NCI-H2196 treated with DMSO at 0.1 percent for 48 hours (cell line): ENCODE data around the gene TRPM5.
A peak's percentile ranks its signal among the peaks of the same experiment; 100 is the strongest.

Source experiments
- DNase-seq: peaks from one replicate; lab custom pipeline; 2025; ENCODE audit not compliant: unreplicated experiment; lab: John Stamatoyannopoulos, UW

The TRPM5 gene

GRCh38 chr11:2406878-2407410 lies 37.4 kb downstream of the TRPM5 start:
- DNase-seq, result no peak

DNA sequence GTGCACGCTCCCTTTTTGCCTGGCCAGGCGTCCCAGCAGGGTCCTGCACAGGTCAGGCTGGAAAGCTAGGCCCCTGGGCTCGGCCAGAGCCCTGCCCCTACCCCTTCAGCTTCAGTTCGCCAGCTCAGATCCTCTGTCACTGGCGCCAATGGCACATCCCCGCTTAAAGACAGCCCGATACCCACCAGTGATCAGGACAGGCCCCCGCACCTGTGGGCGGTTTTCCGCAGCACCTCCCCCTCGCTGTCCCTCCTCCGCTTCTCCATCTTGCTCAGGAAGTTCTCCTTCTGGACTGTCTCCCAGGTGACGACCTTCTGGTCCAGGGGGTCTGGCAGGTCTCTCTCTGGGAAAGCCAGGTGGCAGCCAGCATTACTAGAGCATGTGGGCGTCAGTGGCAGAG lies 37.9 kb downstream of the TRPM5 start:
- no peak for DNase-seq

DNA sequence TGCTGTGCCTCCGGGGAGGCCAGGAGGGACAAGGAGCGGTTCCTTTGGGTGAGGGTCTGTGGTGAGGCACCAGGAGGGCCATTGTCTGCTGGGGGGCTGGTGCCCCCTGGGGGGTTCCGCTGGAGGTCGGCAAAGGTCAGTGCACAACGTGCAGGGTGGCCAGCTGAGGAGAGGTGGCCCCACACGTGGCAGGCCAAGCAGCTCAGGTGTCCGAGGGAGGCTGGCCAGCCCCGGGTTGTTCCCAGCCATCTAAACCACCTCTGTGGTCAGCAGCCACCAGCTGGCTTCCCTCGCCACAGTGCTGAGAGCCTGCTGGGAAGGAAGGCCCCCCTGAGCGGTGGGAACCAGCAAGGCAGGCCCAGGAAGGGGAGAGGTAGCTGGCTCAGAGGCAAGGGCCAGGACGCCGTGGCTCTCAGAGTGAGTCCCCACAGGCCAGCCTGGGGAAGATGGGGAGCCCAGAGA lies 39.5 kb downstream of the TRPM5 start:
- DNase-seq, result no peak

GRCh38 chr11:2402890-2403645 lies 41.2 kb downstream of the TRPM5 start:
- no peak for DNase-seq

DNA sequence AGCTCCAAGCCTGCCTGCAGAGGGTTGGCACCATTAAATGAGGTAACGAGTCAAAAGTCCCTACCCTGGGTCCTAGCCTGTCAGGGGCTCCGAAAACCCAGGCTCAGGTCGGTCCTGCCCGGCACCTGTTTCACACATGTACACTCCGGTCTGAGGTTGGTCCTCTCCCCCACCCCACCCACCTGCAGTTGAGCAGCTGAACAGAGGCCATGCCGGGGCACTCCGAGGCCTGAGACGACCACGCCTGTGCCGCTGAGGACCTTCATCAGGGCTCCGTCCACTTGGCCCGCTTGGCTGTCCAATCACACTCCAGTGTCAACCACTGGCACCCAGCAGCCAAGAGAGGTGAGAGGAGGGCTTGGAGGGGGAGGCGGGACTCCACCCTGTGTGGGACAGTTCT lies 42.2 kb downstream of the TRPM5 start:
- DNase-seq, result no peak

DNA sequence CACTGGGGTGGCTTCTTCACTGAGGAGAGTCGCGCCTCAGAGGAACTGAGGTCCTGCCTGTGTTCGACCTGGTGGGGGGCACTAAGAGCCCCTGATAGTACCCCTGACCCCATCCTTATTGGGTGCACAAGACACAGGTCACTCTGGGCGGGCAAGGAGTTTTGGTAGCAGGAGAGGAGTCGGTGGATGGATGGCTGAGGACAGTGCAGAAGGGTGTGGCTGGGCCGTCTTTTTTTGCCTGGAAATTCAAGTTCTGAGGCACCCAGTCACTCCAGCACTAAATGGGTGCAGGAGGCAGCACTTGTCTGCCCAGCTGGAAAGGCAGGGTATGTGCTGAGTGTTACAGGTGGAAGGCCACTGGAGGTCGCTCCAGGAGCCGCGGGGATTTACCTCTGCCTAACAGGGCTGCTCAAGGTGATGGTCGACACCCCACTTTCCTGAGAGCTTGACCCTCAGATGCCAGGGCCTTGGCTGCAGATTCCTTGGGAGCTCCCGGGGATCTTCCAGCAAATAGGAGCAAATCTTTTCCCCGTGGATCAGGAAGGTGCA lies 42.8 kb downstream of the TRPM5 start:
- no peak for DNase-seq

- DNase-seq, result no peak
These were observed 43.4 kb downstream of the TRPM5 start for GRCh38 chr11:2400762-2401435.

DNA sequence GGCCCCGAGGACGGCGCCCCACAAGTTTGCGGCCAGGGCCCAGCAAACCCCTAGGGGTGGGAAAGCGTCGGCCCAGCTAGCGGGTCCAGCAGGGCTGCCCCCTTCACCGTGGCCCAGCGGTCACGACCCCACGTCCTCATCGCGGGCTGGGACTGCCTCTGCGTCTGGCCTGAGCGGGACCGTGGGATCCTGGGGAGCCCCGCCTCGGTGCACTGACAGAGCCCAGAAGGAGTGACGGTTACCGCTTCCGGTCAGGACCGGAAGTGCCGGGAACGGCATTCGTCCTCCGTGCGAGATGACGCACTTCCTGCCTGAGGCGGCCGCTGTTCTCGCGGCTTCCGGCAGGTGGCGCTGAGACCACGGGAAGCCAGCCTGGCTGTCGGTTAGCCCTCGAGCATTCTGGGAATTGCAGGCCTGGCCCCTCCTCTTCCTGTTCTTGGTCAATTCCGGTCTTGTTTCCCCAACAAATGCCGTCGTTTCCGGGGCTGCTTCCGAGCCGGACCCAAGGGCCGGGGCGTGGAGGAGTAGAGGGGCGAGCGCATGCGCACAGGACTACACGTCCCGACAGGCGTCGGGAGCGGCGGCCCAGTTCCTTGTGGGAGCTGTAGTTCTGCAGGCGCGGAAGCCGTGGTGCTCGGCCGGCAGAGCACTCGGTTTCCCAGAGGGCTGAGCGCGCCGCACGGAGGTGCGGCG lies 44.1 kb downstream of the TRPM5 start, which contains the start of gene TSSC4:
Gene TSSC4 (plus strand): TSS at position 682 of the 693 bp plus-strand sequence. CDS start 1,884 bp downstream, outside the sequence.
- peak; percentile 99 for DNase-seq

- DNase-seq, result no peak
These were observed 44.7 kb downstream of the TRPM5 start for GRCh38 chr11:2399488-2400068.

DNA sequence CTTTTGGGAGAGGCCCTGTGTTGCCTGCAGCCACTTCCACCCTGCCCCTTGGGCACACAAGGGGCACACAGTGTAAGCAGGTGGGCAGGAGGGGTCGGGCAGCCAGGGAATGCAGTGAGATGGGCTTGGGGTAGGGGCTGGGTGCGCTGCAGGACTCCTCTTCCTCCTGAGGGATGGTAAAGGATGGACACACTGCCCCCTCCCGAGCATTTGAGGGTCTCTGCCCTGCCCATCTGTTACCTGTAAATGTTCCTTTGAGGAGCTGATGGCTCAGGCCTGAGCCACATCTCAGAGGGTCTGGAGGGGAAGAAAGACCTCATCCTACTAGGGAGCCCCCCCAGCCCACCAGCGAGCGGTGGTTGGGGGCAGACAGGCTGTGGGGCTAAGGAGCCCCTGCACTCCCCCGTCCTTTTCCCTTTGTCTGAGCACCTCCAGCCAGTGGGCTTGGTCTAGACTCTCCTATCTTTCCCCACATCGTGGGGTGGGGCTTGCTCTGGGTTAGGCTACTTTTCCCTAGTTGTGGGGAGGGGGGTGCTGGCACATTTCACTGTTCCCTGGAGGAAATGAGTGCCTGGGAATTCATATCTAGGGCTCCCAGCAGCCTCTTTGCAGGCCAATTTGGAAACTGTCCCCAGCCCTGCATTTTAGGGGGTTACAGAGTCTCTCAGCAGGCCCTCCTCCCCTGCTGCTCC lies 45.5 kb downstream of the TRPM5 start:
- DNase-seq, result no peak

GRCh38 chr11:2397005-2397404 lies 47.3 kb downstream of the TRPM5 start:
- no peak for DNase-seq

- DNase-seq, result no peak
These were observed 47.8 kb downstream of the TRPM5 start for GRCh38 chr11:2396471-2396870.

GRCh38 chr11:2395856-2396255 lies 48.5 kb downstream of the TRPM5 start:
- DNase-seq, result no peak

DNA sequence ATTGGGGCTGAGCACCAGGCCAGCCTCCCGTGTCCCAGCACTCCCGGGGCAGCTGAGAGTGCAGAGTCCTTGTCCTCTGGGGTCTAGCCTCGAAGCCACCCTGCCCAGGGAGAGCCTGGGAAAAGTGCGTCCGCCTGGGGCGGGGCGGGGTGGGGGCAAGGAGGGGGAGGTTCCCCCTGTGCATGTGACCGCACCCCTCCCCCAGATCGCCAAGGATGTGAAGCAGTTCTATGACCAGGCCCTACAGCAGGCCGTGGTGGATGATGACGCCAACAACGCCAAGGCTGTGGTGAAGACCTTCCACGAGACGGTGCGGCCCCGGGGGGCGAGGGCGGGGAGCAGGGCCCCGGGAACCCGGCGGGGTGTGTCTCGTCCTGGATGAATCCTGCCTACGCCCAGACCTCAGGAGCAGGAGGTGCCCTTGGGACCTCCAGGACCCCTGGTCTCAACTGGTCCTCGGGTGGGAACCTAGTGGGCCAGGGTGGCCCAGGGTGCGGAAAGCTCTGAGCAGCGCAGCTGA lies 49.0 kb downstream of the TRPM5 start:
- no peak for DNase-seq

DNA sequence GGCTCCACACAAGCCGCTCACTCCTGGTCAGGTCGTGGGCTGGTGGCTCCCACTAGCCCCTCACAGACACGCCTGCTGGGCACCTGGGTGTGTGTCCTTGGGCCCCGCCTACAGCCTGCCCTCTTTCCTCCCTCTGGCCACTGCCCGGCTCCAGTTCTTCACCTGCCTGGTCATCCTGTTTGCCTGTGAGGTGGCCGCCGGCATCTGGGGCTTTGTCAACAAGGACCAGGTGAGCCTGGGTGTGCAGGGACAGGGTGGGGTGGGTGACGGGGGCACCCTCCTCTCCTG lies 49.6 kb downstream of the TRPM5 start:
- no peak for DNase-seq
